GM19455 (cell line): ENCODE data around the gene RAB39A.
"Not testable (repeated sequence)": the region's sequence is repeated elsewhere in the genome, so short reads cannot be mapped to it uniquely, and the experiment has no call there.

Source experiments
- ATAC-seq: cut with Tn5 transposase; IDR thresholded peaks from one replicate; pipeline ENCODE4 v1.9.1; 2021; ENCODE audit not compliant: unreplicated experiment

Gene RAB39A, protein sequence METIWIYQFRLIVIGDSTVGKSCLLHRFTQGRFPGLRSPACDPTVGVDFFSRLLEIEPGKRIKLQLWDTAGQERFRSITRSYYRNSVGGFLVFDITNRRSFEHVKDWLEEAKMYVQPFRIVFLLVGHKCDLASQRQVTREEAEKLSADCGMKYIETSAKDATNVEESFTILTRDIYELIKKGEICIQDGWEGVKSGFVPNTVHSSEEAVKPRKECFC

DNA sequence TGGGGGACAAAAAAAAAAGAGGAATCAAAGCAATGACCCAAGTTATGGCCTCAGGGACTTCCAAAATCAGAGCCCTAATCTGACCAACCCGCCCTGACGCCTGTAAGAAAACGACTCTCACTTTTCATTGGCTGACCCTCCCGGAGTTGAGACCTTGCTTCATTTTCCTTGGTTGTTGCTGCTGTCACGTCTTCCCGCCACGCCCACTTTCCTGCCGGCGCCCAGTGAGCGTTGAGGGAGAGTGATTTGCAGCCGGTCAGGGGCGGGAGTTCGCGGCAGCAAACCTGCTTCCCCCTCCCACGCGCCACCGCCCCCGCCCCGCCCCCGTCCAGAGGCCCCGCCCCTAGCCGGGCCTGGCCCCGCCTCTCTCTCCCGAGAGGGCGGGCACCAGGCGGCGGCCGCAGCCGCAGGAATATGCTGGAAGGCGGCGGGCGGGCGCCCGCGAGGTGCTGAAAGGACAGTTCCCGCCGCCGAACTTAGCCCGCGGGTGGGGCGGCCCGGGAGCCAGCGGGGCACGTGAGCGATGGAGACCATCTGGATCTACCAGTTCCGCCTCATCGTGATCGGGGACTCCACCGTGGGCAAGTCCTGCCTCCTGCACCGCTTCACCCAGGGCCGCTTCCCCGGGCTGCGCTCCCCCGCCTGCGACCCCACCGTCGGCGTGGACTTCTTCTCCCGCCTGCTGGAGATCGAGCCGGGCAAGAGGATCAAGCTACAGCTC lies at the start of gene RAB39A:
TSS of gene RAB39A (plus strand) at position 403 of the 721 bp plus-strand sequence. CDS start at position 524, 121 bp downstream.
- ATAC-seq, result peak; percentile 96

- not testable (repeated sequence) for ATAC-seq
These were observed 46.8 kb upstream of the RAB39A start for GRCh38 chr11:107881471-107881870.

DNA sequence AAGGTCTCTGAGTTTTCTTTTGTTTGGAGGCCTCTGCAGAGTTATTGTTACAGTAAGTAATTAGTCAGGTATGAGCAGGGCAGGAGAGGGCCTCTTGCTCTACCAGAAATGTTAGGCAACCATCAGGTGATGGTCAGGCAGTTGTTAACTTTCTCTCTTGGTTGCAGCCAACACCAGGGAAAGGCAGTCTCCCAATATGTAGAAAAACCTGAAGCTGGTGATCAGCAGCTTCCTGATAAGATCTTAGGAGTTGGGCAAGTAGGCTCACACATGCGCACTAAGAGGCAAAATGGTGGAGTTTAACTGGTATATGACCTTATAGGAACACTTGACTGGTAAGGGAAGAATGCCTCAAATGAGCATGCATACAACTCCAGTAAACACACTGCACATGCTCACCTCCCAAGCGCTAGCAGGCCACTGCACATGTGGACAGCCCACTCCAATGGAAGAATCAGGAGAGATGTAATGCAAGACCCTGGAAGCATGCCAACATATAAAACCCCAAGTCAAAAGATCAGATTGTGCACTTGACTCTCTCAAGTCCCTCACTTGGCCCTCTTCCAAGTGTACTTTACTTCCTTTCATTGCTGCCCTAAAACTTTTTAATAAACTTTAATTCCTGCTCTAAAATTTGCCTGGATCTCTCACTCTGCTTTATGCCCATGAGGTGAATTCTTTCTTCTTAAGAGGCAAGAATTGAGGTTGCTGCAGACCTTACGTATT lies 46.0 kb upstream of the RAB39A start:
- no peak for ATAC-seq

DNA sequence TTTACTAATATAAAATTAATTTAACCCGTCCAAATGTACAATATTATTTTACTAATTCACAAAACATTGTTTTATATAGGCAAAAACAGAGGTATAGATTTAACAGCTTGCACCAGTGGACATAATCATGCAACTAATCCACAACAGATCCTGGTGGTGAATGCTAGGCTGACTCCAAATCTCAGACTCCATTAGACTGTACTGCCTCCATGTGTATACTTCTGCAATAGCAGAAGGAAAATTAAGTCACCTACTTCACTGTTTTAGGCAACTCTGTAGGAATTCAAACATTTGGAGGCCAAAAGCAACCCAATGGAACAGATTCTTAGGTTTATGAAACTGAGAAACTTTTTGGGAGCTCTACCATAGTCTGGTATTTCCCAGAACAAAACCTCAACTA lies 30.0 kb upstream of the RAB39A start:
- no peak for ATAC-seq

- no peak for ATAC-seq
These were observed 20.0 kb upstream of the RAB39A start for GRCh38 chr11:107908211-107908610.

DNA sequence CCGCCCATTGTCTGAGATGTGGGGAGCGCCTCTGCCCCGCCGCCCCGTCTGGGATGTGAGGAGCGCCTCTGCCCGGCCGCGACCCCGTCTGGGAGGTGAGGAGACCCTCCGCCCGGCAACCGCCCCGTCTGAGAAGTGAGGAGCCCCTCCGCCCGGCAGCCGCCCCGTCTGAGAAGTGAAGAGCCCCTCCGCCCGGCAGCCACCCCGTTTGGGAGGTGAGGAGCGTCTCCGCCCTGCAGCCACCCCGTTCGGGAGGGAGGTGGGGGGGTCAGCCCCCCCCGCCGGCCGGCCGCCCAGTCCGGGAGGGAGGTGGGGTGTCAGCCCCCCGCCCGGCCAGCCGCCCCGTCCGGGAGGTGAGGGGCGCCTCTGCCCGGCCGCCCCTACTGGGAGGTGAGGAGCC lies 15.8 kb upstream of the RAB39A start:
- not testable (repeated sequence) for ATAC-seq

DNA sequence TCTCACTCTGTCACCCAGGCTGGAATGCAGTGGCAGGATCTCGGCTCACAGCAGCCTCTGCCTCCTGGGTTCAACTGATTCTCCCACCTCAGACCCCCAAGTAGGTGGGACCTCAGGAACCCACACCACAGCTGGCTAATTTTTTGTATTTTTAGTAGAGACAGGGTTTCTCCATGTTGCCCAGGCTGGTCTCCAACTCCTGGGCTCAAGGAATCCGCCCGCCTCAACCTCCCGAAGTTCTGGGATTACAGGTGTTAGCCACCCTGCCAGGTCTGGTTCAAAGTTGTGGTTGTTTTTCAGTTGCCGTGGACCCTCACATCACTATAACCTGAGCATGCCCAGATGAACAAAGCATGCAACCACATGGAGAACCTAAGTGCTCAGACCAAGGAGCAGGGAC lies 13.0 kb upstream of the RAB39A start:
- no peak for ATAC-seq

DNA sequence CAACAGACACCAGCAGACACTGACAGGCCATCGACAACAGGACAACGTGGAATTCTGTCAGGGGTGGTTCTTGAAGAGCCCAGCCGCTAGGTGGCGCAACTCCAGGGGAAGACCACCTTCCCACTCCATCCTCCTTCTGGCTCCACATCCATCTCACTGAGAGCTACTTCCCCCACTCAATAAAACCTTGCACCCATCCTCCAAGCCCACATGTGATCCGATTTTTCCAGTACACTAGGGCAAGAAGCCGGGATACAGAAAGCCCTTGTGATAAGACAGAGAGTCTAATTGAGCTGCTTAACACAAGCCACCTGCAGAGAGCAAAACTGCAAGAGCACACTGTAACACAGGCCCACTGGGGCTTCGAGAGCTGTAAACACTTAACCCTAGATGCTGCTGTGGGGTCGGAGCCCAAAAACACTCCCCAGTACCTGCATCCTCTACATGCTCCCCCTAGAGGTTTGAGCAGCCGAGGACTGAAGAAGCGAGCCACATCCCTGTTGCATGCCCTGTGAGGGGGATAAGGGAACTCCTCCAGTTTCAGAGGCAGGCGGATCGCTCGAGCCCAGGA lies 11.5 kb upstream of the RAB39A start:
- no peak for ATAC-seq

DNA sequence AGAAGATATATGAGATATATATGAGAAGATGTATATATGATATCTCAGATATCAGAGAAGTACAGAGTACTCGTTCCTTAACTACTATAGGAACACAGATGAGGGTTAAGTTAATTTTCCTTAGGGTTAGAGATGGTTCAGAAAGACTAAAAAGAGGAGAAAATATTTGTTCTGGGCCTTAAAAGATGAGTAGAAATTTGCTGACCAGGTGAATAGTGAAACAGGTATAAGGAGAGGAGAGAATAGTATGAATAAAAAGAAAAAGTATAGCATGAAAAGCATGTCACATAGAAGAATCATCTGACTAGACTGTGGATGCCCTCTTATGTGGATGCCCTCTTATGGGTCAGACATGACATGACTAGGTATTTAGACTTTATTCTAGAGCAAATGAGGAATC lies 6.3 kb upstream of the RAB39A start:
- ATAC-seq, result no peak

GRCh38 chr11:107923519-107923918 lies 4.7 kb upstream of the RAB39A start:
- not testable (repeated sequence) for ATAC-seq

GRCh38 chr11:107924306-107924705 lies 3.9 kb upstream of the RAB39A start:
- no peak for ATAC-seq

DNA sequence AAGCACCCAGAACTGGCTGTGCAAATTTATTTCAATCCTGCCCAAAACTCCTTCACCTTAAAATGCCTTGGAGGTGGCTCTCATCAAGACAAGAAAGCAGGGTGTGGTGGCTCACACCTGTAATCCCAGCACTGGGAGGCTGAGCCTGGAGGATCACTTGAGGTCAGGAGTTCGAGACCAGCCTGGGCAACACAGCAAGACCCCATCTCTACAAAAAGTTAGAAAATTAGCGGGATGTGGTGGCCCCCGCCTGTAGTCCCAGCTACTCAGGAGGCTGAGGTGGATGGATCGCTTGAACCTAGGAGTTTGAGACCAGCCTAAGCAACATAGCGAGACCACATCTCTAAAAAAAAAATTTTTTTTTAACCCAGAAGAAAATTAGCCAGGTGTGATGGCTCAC lies 689 bp upstream of the RAB39A start:
- ATAC-seq, result no peak

GRCh38 chr11:107928767-107929507 lies 689 bp downstream of the RAB39A start:
- peak; percentile 13 for ATAC-seq

- ATAC-seq, result no peak
These were observed 1.5 kb downstream of the RAB39A start for GRCh38 chr11:107929611-107930200.

DNA sequence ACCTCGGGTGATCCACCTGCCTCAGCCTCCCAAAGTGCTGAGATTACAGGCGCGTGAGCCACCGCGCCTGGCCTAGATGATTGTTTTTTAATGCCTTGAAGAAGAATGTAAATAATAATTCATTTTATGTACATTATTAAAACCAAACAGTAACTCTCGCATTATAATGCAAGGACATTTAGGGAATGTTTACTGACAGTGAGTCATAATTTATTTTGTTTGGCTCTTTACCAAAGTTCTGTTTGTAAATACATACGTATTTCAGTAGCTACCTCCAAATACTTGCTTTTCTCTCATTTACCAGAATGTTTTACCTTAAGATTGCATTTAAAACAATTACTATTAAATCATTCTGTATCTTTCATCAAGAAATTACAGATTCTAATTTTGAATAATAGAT lies 3.0 kb downstream of the RAB39A start:
- ATAC-seq, result no peak

DNA sequence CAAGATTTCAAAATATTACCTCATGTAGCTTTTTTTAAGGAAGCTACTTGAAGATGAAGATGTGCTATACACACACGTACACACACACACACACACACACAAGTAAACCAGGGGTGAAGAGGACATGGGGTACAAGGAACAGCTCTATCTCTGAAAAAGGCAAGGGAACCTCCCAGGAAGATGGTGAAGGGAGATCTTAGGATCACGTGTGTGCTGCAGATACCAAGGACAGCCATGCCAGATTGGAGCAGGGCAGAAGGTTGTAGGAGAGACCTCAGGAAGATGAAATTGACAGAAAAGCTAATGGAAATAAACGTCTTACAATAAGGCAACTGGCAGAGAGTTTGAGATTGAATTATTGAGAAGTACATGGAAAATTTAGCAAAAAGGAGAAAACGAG lies 19.7 kb downstream of the RAB39A start:
- no peak for ATAC-seq

- ATAC-seq, result not testable (repeated sequence)
These were observed 20.1 kb downstream of the RAB39A start for GRCh38 chr11:107948328-107948727.

GRCh38 chr11:107951155-107951554 lies 22.9 kb downstream of the RAB39A start:
- no peak for ATAC-seq

DNA sequence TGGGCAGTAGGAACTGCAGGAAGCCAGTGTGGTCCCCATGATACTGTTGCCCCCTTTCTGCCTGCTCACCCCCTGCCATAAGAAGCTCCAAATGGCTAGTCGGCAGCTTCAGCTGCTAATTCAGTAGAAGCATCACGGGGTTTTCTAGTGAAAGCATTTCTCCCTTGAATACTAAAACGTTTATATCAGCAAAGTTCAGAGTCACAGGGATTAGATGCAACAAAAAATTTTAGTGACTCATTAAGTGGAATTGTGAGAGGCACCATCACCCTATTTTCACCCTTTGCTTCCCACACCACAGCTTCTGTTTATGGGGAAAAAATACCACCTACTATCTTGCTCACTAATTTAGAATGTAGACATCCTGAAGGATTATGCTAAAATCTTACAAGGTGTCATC lies 25.2 kb downstream of the RAB39A start:
- ATAC-seq, result no peak

DNA sequence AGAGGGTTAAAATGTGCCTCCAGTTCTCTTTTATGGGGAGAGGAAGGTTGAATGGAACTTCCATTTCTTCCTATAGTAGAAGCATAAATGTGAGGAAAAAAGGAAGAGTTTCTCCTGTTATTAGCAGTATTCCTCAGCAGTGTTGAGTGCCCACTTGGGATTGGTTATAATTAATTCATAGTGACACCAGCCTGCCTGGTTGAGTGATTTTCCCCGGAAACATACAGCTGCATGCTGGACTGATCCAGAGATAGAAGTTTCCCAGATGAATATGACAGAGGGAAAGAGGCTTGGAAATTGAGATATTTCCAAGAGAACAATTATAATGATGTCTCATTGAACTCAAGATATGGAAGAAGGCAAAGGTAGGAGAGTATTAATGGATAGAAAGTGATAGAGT lies 28.3 kb downstream of the RAB39A start:
- no peak for ATAC-seq
